HEK293 (cell line): Measurements from ENCODE around the gene SNRPD2.

Source experiments
- CTCF ChIA-PET: fragments of 350-600 bp; formaldehyde crosslinking; extraction: SDS; loops from one replicate; lab custom pipeline; 2021; ENCODE audit warnings: antibody characterized with exemption; lab: Yijun Ruan, JAX
- POLR2A ChIA-PET: fragments of 300-600 bp; formaldehyde crosslinking; extraction: SDS; loops from one replicate; lab custom pipeline; 2020; ENCODE audit warnings: antibody characterized with exemption, inconsistent platforms; lab: Yijun Ruan, JAX
- H3K27ac ChIP-seq: fragments of 200-500 bp; sonication (Bioruptor generic); 2 replicates; pipeline ENCODE4 v1.5.1; 2014; ENCODE audit warnings: low read depth, low read length, control low read depth, inconsistent platforms; ENCODE audit errors: extremely low read depth
- H3K36me3 ChIP-seq, 2 experiments: fragments of 200-500 bp in 1 of 2; sonication (Bioruptor generic) in 1 of 2; 1 replicate in 1 of 2; 2 replicates in 1 of 2; pipeline ENCODE4 v1.5.1; 2014 to 2017; ENCODE audit warnings: inconsistent platforms in 2 of 2, low read length in 2 of 2; ENCODE audit not compliant: control insufficient read depth in 2 of 2, insufficient read depth in 1 of 2
- H3K4me1 ChIP-seq: fragments of 200-500 bp; sonication (Bioruptor generic); 2 replicates; pipeline ENCODE4 v1.5.1; 2014; ENCODE audit warnings: mild to moderate bottlenecking, low read length, inconsistent platforms; ENCODE audit not compliant: control insufficient read depth, insufficient read depth
- H3K4me3 ChIP-seq: 2 replicates; pipeline ENCODE4 v1.5.1; 2011; ENCODE audit warnings: low read depth, mild to moderate bottlenecking, control low read depth, low read length, moderate library complexity
- H3K9me3 ChIP-seq: fragments of 200-500 bp; sonication (Bioruptor generic); 2 replicates; pipeline ENCODE4 v1.5.1; 2014; ENCODE audit warnings: low read depth, low read length, inconsistent platforms; ENCODE audit not compliant: control insufficient read depth, insufficient read depth
- EGR2 ChIP-seq: fragments of 450-650 bp; formaldehyde crosslinking; IDR thresholded peaks from 2 replicates; pipeline ENCODE4 v1.5.1; 2016; ENCODE audit warnings: low read depth, missing biosample characterization, missing genetic modification characterization
- IKZF3 ChIP-seq: fragments of 450-650 bp; IDR thresholded peaks from 2 replicates; pipeline ENCODE4 v1.5.0; 2018; ENCODE audit warnings: missing biosample characterization, mild to moderate bottlenecking, missing genetic modification characterization, moderate library complexity
- PBX3 ChIP-seq: sonication (generic); formaldehyde crosslinking; IDR thresholded peaks from 2 replicates; pipeline ENCODE4 v1.8.1; 2022; ENCODE audit warnings: mild to moderate bottlenecking, moderate library complexity, missing genetic modification reagents
- SP3 ChIP-seq: fragments of 450-650 bp; formaldehyde crosslinking; IDR thresholded peaks from 2 replicates; pipeline ENCODE4 v1.5.1; 2016; ENCODE audit warnings: missing biosample characterization, missing genetic modification characterization
- ZBTB17 ChIP-seq: fragments of 450-650 bp; formaldehyde crosslinking; IDR thresholded peaks from 2 replicates; pipeline ENCODE4 v1.5.1; 2016; ENCODE audit warnings: missing biosample characterization, missing genetic modification characterization
- ZBTB20 ChIP-seq: fragments of 450-650 bp; formaldehyde crosslinking; IDR thresholded peaks from 2 replicates; pipeline ENCODE4 v1.5.1; 2016; ENCODE audit warnings: missing biosample characterization, missing genetic modification characterization
- ZBTB6 ChIP-seq: fragments of 450-650 bp; formaldehyde crosslinking; IDR thresholded peaks from 2 replicates; pipeline ENCODE4 v1.5.1; 2017; ENCODE audit warnings: missing biosample characterization, missing genetic modification characterization
- ZIC2 ChIP-seq: fragments of 450-650 bp; formaldehyde crosslinking; IDR thresholded peaks from 2 replicates; pipeline ENCODE4 v1.5.1; 2016; ENCODE audit warnings: missing biosample characterization, missing genetic modification characterization
- ZNF10 ChIP-seq: fragments of 450-650 bp; formaldehyde crosslinking; IDR thresholded peaks from 2 replicates; pipeline ENCODE4 v1.5.1; 2017; ENCODE audit warnings: missing biosample characterization, missing genetic modification characterization
- ZNF26 ChIP-seq: fragments of 450-650 bp; formaldehyde crosslinking; IDR thresholded peaks from 2 replicates; pipeline ENCODE4 v1.5.1; 2016; ENCODE audit warnings: missing biosample characterization, missing genetic modification characterization
- ZNF274 ChIP-seq, 2 experiments: fragments of 200-500 bp in 1 of 2; fragments of 450-650 bp in 1 of 2; sonication (Bioruptor generic) in 1 of 2; formaldehyde crosslinking in 1 of 2; IDR thresholded peaks; 2 replicates each; pipeline versions ENCODE4 v1.5.1 to v1.6.1; 2014 to 2016; ENCODE audit warnings: borderline replicate concordance in 1 of 2, inconsistent platforms in 1 of 2, low read length in 1 of 2, missing biosample characterization in 1 of 2, missing genetic modification characterization in 1 of 2
- ZNF280C ChIP-seq: fragments of 450-650 bp; formaldehyde crosslinking; IDR thresholded peaks from 2 replicates; pipeline ENCODE4 v1.5.1; 2016; ENCODE audit warnings: missing biosample characterization, missing genetic modification characterization
- ZNF37A ChIP-seq: fragments of 450-650 bp; IDR thresholded peaks from 2 replicates; pipeline ENCODE4 v1.5.1; 2018; ENCODE audit warnings: missing biosample characterization, missing genetic modification characterization
- ZNF449 ChIP-seq: fragments of 450-650 bp; formaldehyde crosslinking; IDR thresholded peaks from 2 replicates; pipeline ENCODE4 v1.5.1; 2017; ENCODE audit warnings: missing biosample characterization, mild to moderate bottlenecking, missing genetic modification characterization, moderate library complexity
- ZNF473 ChIP-seq: fragments of 450-650 bp; formaldehyde crosslinking; IDR thresholded peaks from 2 replicates; pipeline ENCODE4 v1.5.1; 2017; ENCODE audit warnings: missing biosample characterization, missing genetic modification characterization
- ZNF549 ChIP-seq: fragments of 450-650 bp; IDR thresholded peaks from 2 replicates; pipeline ENCODE4 v1.5.1; 2018; ENCODE audit warnings: missing biosample characterization, missing genetic modification characterization, mild to moderate bottlenecking, inconsistent platforms, moderate library complexity
- ZNF776 ChIP-seq: fragments of 450-650 bp; formaldehyde crosslinking; IDR thresholded peaks from 2 replicates; pipeline ENCODE4 v1.5.0; 2017; ENCODE audit warnings: missing biosample characterization, missing genetic modification characterization, borderline replicate concordance

Gene SNRPD2

GRCh38 chr19:45713141-45713540, 21.4 kb upstream of the SNRPD2 start:
- Histone ChIP-seq H3K36me3 (peaks cover 6 to 28% of the 10 kb centered on the region in 2 experiments; a peak in 2 of 3 replicates), H3K27ac (no peak overlapping the region), H3K4me3 (no peak overlapping the region), H3K4me1 (peaks cover 18% of the 10 kb centered on the region), H3K9me3 (no peaks in the 10 kb centered on the region)
- CTCF ChIA-PET = interaction anchor here (1.3 to 7.7 kb wide), 2 partner anchors 20 to 56 kb away, joined by 6 to 64 read pairs; partner anchors contain the start of genes QPCTL, SIX5 and SNRPD2
- TF ChIP-seq EGR2 (tag by site-specific recombination) = peak; percentile 32; the same call in 1 of the 2 replicates
- TF ChIP-seq ZNF473 = no peak
- TF ChIP-seq ZNF280C (tag by site-specific recombination) = no peak
- POLR2A ChIA-PET = interaction anchor here (1.5 to 2.4 kb wide), 2 partner anchors 18 to 21 kb away, joined by 4 to 12 read pairs; partner anchors contain the start of genes FBXO46, QPCTL and SNRPD2

GRCh38 chr19:45712699-45713067, 20.9 kb upstream of the SNRPD2 start:
- TF ChIP-seq ZBTB17 (no peak), PBX3 (CRISPR knock-in tag) (no peak), IKZF3 (no peak), ZIC2 (tag by site-specific recombination) (no peak), ZNF10 (peak; percentile 74), ZBTB20 (tag by site-specific recombination) (no peak)
- POLR2A ChIA-PET = interaction anchor here (1.5 to 2.4 kb wide), 2 partner anchors 18 to 20 kb away, joined by 4 to 12 read pairs; partner anchors contain the start of genes FBXO46, QPCTL and SNRPD2
- Histone ChIP-seq H3K4me1 (peaks cover 13% of the 10 kb centered on the region), H3K36me3 (peaks cover 6 to 28% of the 10 kb centered on the region in 2 experiments; a peak in 2 of 3 replicates), H3K4me3 (no peak overlapping the region), H3K27ac (no peak overlapping the region), H3K9me3 (no peaks in the 10 kb centered on the region)
- CTCF ChIA-PET = interaction anchor here (7.7 kb wide), 1 partner anchor 20 kb away, joined by 64 read pairs; the partner anchor contains the start of genes QPCTL and SNRPD2

GRCh38 chr19:45711851-45712698, 20.3 kb upstream of the SNRPD2 start:
- POLR2A ChIA-PET = interaction anchor here (0.6 to 1.5 kb wide), 2 partner anchors 19 to 41 kb away, joined by 3 to 4 read pairs; partner anchors contain the start of gene FBXO46
- H3K9me3 ChIP-seq = no peaks in the 10 kb centered on the region
- no peak overlapping the region for H3K4me3 ChIP-seq
- peaks cover 6 to 28% of the 10 kb centered on the region in 2 experiments; a peak in 2 of 3 replicates for H3K36me3 ChIP-seq
- H3K4me1 ChIP-seq = peaks cover 11% of the 10 kb centered on the region
- TF ChIP-seq ZNF274 (IDR thresholded peaks at IDR 0.05; ENCODE audit: low read length) (no peak), ZNF274 (tag by site-specific recombination; IDR thresholded peaks at IDR 0.05; ENCODE audit: borderline replicate concordance) (no peak), SP3 (tag by site-specific recombination) (no peak), ZNF37A (tag by site-specific recombination) (no peak), ZNF26 (tag by site-specific recombination) (no peak), ZBTB6 (no peak), ZNF449 (tag by site-specific recombination) (no peak), ZNF776 (tag by site-specific recombination) (no peak), ZNF549 (tag by site-specific recombination) (no peak)
- CTCF ChIA-PET = interaction anchor here (7.7 kb wide), 1 partner anchor 19 kb away, joined by 64 read pairs; the partner anchor contains the start of genes QPCTL and SNRPD2
- no peak overlapping the region for H3K27ac ChIP-seq
